ENCODE data around the gene UQCC2. TPM values are rescaled to one million over a fixed set of nuclear protein-coding genes. Genes with fewer than 3 reads are reported as not detected.

Gene UQCC2
- polyA plus RNA-seq, 4 donors = 36.5 to 54.0 (median 44.2) TPM

- H3K27me3 ChIP-seq (ENCODE audit: control insufficient read depth in 3 of 3, insufficient read depth in 3 of 3, low read length in 3 of 3) = no peaks in the 10 kb centered on the region
- no peak overlapping the region for H3K4me3 ChIP-seq (ENCODE audit: low read depth in 1 of 3, low read length in 3 of 3)
- no peaks in the 10 kb centered on the region for H3K9me3 ChIP-seq (ENCODE audit: control insufficient read depth in 2 of 2, insufficient read depth in 1 of 2, low read depth in 1 of 2, low read length in 1 of 2)
- FAIRE-seq (no peak), DNase-seq (peak in 1 of 2 donors; percentile 72)
- H3K27ac ChIP-seq (ENCODE audit: low read depth in 1 of 3, low read length in 2 of 3) = peak overlapping the region in 2 of 3 donors; percentile 17 to 68
- no peaks in the 10 kb centered on the region for H3K36me3 ChIP-seq (ENCODE audit: control insufficient read depth in 3 of 3, insufficient read depth in 2 of 3, low read depth in 1 of 3, low read length in 3 of 3)
- peaks cover 0 to 40% (median 0%) of the 10 kb centered on the region in 3 donors for H3K4me1 ChIP-seq (ENCODE audit: control insufficient read depth in 3 of 3, insufficient read depth in 2 of 3, low read depth in 1 of 3, low read length in 2 of 3)
- 38 to 86% (median 72%) methylated on average over 6 of the region's 6 CpGs for WGBS, 3 donors
These were observed 28.7 kb upstream of the UQCC2 start for GRCh38 chr6:33740204-33740608.

GRCh38 chr6:33739571-33739970 is 28.1 kb upstream of the UQCC2 start:
- H3K27ac ChIP-seq (ENCODE audit: low read depth in 1 of 3, low read length in 2 of 3) = peak overlapping the region in 1 of 3 donors; percentile 68
- no peak overlapping the region for H3K4me3 ChIP-seq (ENCODE audit: low read depth in 1 of 3, low read length in 3 of 3)
- H3K9me3 ChIP-seq (ENCODE audit: control insufficient read depth in 2 of 2, insufficient read depth in 1 of 2, low read depth in 1 of 2, low read length in 1 of 2) = no peaks in the 10 kb centered on the region
- H3K4me1 ChIP-seq (ENCODE audit: control insufficient read depth in 3 of 3, insufficient read depth in 2 of 3, low read depth in 1 of 3, low read length in 2 of 3) = peaks cover 0 to 35% (median 0%) of the 10 kb centered on the region in 3 donors
- H3K36me3 ChIP-seq (ENCODE audit: control insufficient read depth in 3 of 3, insufficient read depth in 2 of 3, low read depth in 1 of 3, low read length in 3 of 3) = no peaks in the 10 kb centered on the region
- FAIRE-seq = no peak
- 24 to 69% (median 41%) methylated on average over 5 of the region's 5 CpGs for WGBS, 3 donors
- H3K27me3 ChIP-seq (ENCODE audit: control insufficient read depth in 3 of 3, insufficient read depth in 3 of 3, low read length in 3 of 3) = no peaks in the 10 kb centered on the region
- peak; percentile 69 for DNase-seq

GRCh38 chr6:33738879-33739278 is 27.4 kb upstream of the UQCC2 start:
- no peak for FAIRE-seq
- Histone ChIP-seq H3K9me3 (ENCODE audit: control insufficient read depth in 2 of 2, insufficient read depth in 1 of 2, low read depth in 1 of 2, low read length in 1 of 2) (no peaks in the 10 kb centered on the region), H3K27me3 (ENCODE audit: control insufficient read depth in 3 of 3, insufficient read depth in 3 of 3, low read length in 3 of 3) (no peaks in the 10 kb centered on the region), H3K4me1 (ENCODE audit: control insufficient read depth in 3 of 3, insufficient read depth in 2 of 3, low read depth in 1 of 3, low read length in 2 of 3) (peaks cover 0 to 28% (median 0%) of the 10 kb centered on the region in 3 donors), H3K4me3 (ENCODE audit: low read depth in 1 of 3, low read length in 3 of 3) (no peak overlapping the region), H3K36me3 (ENCODE audit: control insufficient read depth in 3 of 3, insufficient read depth in 2 of 3, low read depth in 1 of 3, low read length in 3 of 3) (no peaks in the 10 kb centered on the region), H3K27ac (ENCODE audit: low read depth in 1 of 3, low read length in 2 of 3) (no peak overlapping the region)
- no peak for DNase-seq
- WGBS, 3 donors = 87 to 95% (median 88%) methylated on average over 5 of the region's 5 CpGs

- FAIRE-seq (no peak), DNase-seq (peak in 1 of 2 donors; percentile 39)
- no peaks in the 10 kb centered on the region for H3K27me3 ChIP-seq (ENCODE audit: control insufficient read depth in 3 of 3, insufficient read depth in 3 of 3, low read length in 3 of 3)
- H3K27ac ChIP-seq (ENCODE audit: low read depth in 1 of 3, low read length in 2 of 3) = no peak overlapping the region
- H3K4me1 ChIP-seq (ENCODE audit: control insufficient read depth in 3 of 3, insufficient read depth in 2 of 3, low read depth in 1 of 3, low read length in 2 of 3) = peaks cover 0 to 20% (median 0%) of the 10 kb centered on the region in 3 donors
- H3K4me3 ChIP-seq (ENCODE audit: low read depth in 1 of 3, low read length in 3 of 3) = no peak overlapping the region
- H3K36me3 ChIP-seq (ENCODE audit: control insufficient read depth in 3 of 3, insufficient read depth in 2 of 3, low read depth in 1 of 3, low read length in 3 of 3) = no peaks in the 10 kb centered on the region
- no peaks in the 10 kb centered on the region for H3K9me3 ChIP-seq (ENCODE audit: control insufficient read depth in 2 of 2, insufficient read depth in 1 of 2, low read depth in 1 of 2, low read length in 1 of 2)
- WGBS, 3 donors = 53 to 73% (median 59%) methylated on average over 9 of the region's 9 CpGs
These were observed 26.7 kb upstream of the UQCC2 start for GRCh38 chr6:33738153-33738552.

GRCh38 chr6:33737267-33738026 is 25.9 kb upstream of the UQCC2 start:
- H3K27me3 ChIP-seq (ENCODE audit: control insufficient read depth in 3 of 3, insufficient read depth in 3 of 3, low read length in 3 of 3) = no peaks in the 10 kb centered on the region
- WGBS, 3 donors = 88 to 90% (median 89%) methylated on average over 15 of the region's 15 CpGs
- DNase-seq (no peak), FAIRE-seq (no peak)
- H3K36me3 ChIP-seq (ENCODE audit: control insufficient read depth in 3 of 3, insufficient read depth in 2 of 3, low read depth in 1 of 3, low read length in 3 of 3) = no peaks in the 10 kb centered on the region
- H3K27ac ChIP-seq (ENCODE audit: low read depth in 1 of 3, low read length in 2 of 3) = no peak overlapping the region
- no peaks in the 10 kb centered on the region for H3K9me3 ChIP-seq (ENCODE audit: control insufficient read depth in 2 of 2, insufficient read depth in 1 of 2, low read depth in 1 of 2, low read length in 1 of 2)
- no peak overlapping the region for H3K4me3 ChIP-seq (ENCODE audit: low read depth in 1 of 3, low read length in 3 of 3)
- H3K4me1 ChIP-seq (ENCODE audit: control insufficient read depth in 3 of 3, insufficient read depth in 2 of 3, low read depth in 1 of 3, low read length in 2 of 3) = peaks cover 0 to 20% (median 0%) of the 10 kb centered on the region in 3 donors

GRCh38 chr6:33735216-33735615 is 23.7 kb upstream of the UQCC2 start:
- peaks cover 0 to 13% (median 0%) of the 10 kb centered on the region in 3 donors for H3K4me1 ChIP-seq (ENCODE audit: control insufficient read depth in 3 of 3, insufficient read depth in 2 of 3, low read depth in 1 of 3, low read length in 2 of 3)
- H3K27ac ChIP-seq (ENCODE audit: low read depth in 1 of 3, low read length in 2 of 3) = no peak overlapping the region
- 77 to 82% (median 79%) methylated on average over 18 of the region's 18 CpGs for WGBS, 3 donors
- H3K27me3 ChIP-seq (ENCODE audit: control insufficient read depth in 3 of 3, insufficient read depth in 3 of 3, low read length in 3 of 3) = no peaks in the 10 kb centered on the region
- no peak overlapping the region for H3K4me3 ChIP-seq (ENCODE audit: low read depth in 1 of 3, low read length in 3 of 3)
- DNase-seq (no peak), FAIRE-seq (no peak)
- H3K9me3 ChIP-seq (ENCODE audit: control insufficient read depth in 2 of 2, insufficient read depth in 1 of 2, low read depth in 1 of 2, low read length in 1 of 2) = no peaks in the 10 kb centered on the region
- no peaks in the 10 kb centered on the region for H3K36me3 ChIP-seq (ENCODE audit: control insufficient read depth in 3 of 3, insufficient read depth in 2 of 3, low read depth in 1 of 3, low read length in 3 of 3)

GRCh38 chr6:33733709-33734007 is 22.2 kb upstream of the UQCC2 start:
- H3K27me3 ChIP-seq (ENCODE audit: control insufficient read depth in 3 of 3, insufficient read depth in 3 of 3, low read length in 3 of 3) = no peaks in the 10 kb centered on the region
- DNase-seq (no peak), FAIRE-seq (no peak)
- no peaks in the 10 kb centered on the region for H3K9me3 ChIP-seq (ENCODE audit: control insufficient read depth in 2 of 2, insufficient read depth in 1 of 2, low read depth in 1 of 2, low read length in 1 of 2)
- H3K36me3 ChIP-seq (ENCODE audit: control insufficient read depth in 3 of 3, insufficient read depth in 2 of 3, low read depth in 1 of 3, low read length in 3 of 3) = no peaks in the 10 kb centered on the region
- 91 to 96% (median 96%) methylated on average over 8 of the region's 8 CpGs for WGBS, 3 donors
- no peak overlapping the region for H3K27ac ChIP-seq (ENCODE audit: low read depth in 1 of 3, low read length in 2 of 3)
- H3K4me3 ChIP-seq (ENCODE audit: low read depth in 1 of 3, low read length in 3 of 3) = no peak overlapping the region
- H3K4me1 ChIP-seq (ENCODE audit: control insufficient read depth in 3 of 3, insufficient read depth in 2 of 3, low read depth in 1 of 3, low read length in 2 of 3) = no peaks in the 10 kb centered on the region

DNA sequence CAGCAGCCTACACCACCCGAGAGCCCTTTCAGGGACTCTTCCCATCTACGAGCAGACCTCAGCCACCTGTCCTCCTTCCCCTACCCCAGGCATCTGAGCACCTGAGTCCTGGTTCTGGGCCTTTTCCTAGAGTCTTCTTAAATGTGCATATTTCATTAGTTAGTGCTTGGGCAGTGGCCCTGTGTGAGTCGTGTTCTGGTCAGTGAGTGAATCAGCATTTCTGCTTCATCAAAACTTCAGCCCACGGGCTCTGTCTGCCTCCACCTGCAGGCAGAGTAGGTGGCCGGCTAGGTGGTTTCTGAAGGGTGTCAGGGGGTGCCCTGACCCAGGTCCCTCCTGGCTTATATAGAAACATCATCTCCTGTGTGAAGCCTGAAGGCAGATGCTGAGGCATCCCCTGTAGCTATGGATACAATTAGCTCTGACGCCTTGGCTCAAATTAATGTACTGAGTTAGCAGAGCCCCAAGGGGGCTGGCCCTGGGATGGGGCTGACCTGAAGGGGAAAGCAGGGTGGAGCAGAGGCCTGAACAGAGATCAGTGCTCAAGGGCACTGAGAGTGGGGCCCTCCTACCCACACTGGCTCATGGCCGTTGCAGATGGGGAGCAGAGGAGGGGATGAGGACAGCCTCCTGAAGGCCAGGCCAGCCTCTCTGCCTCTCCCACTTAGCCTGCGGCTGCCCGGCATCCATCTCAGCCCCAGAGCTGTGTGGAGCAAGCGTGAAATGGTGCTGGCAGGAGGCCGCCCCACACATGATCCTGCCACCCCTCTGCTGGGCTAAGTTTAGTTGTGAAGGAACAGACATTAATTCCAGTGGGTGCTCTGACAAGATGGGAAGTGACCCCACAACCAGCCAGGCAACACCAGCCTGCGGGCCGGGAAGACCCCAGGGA is 21.6 kb upstream of the UQCC2 start:
- Histone ChIP-seq H3K4me3 (ENCODE audit: low read depth in 1 of 3, low read length in 3 of 3) (no peak overlapping the region), H3K36me3 (ENCODE audit: control insufficient read depth in 3 of 3, insufficient read depth in 2 of 3, low read depth in 1 of 3, low read length in 3 of 3) (no peaks in the 10 kb centered on the region), H3K9me3 (ENCODE audit: control insufficient read depth in 2 of 2, insufficient read depth in 1 of 2, low read depth in 1 of 2, low read length in 1 of 2) (no peaks in the 10 kb centered on the region), H3K27ac (ENCODE audit: low read depth in 1 of 3, low read length in 2 of 3) (no peak overlapping the region), H3K4me1 (ENCODE audit: control insufficient read depth in 3 of 3, insufficient read depth in 2 of 3, low read depth in 1 of 3, low read length in 2 of 3) (no peaks in the 10 kb centered on the region), H3K27me3 (ENCODE audit: control insufficient read depth in 3 of 3, insufficient read depth in 3 of 3, low read length in 3 of 3) (no peaks in the 10 kb centered on the region)
- FAIRE-seq (no peak), DNase-seq (no peak)
- 87 to 91% (median 88%) methylated on average over 13 of the region's 13 CpGs for WGBS, 3 donors

Measured in small intestine (tissue), 7 donors.